Ectodermal cell (in vitro differentiated cells): Measurements from ENCODE around the gene RGCC.

Experiments
- H3K27ac ChIP-seq: 2 replicates; pipeline ENCODE4 v1.7.0; 2013; ENCODE audit warnings: mild to moderate bottlenecking, low read depth, low read length; ENCODE audit not compliant: insufficient read depth, poor library complexity, severe bottlenecking
- H3K27me3 ChIP-seq: 2 replicates; pipeline ENCODE4 v1.7.0; 2013; ENCODE audit warnings: mild to moderate bottlenecking, low read length; ENCODE audit not compliant: insufficient read depth, control insufficient read depth, poor library complexity, severe bottlenecking
- H3K36me3 ChIP-seq: one replicate; pipeline ENCODE4 v1.7.0; 2013; ENCODE audit warnings: low read length; ENCODE audit not compliant: control insufficient read depth, insufficient read depth
- H3K4me1 ChIP-seq: one replicate; pipeline ENCODE4 v1.7.0; 2013; ENCODE audit warnings: low read length; ENCODE audit not compliant: control insufficient read depth, insufficient read depth
- H3K4me3 ChIP-seq: 2 replicates; pipeline ENCODE4 v1.7.0; 2013; ENCODE audit warnings: low read depth, low read length, control low read depth; ENCODE audit not compliant: insufficient read depth
- H3K9me3 ChIP-seq: 2 replicates; pipeline ENCODE4 v1.7.0; 2013; ENCODE audit warnings: mild to moderate bottlenecking, low read length, moderate library complexity; ENCODE audit not compliant: control insufficient read depth
- WGBS, 2 experiments: methylation state at CpG; one replicate each; pipeline ENCODE4 v1.1.7; 2013; ENCODE audit warnings: missing lambda C conversion rate in 2 of 2; 5-methylcytosine and 5-hydroxymethylcytosine counted together

The RGCC gene

GRCh38 chr13:41460930-41461329, 3.6 kb downstream of the RGCC start:
- H3K4me1 ChIP-seq: peaks cover 3% of the 10 kb centered on the region
- H3K9me3 ChIP-seq: no peaks in the 10 kb centered on the region
- 0 to 50% methylated on average over 1 to 2 of the region's 2 CpGs for WGBS, 2 experiments
- H3K36me3 ChIP-seq: no peaks in the 10 kb centered on the region
- no peak overlapping the region for H3K27ac ChIP-seq
- H3K4me3 ChIP-seq: no peak overlapping the region
- peaks cover 53% of the 10 kb centered on the region for H3K27me3 ChIP-seq

- 94% methylated on average over 3 of the region's 3 CpGs for WGBS, 2 experiments
- H3K4me3 ChIP-seq: no peak overlapping the region
- H3K4me1 ChIP-seq: peaks cover 3% of the 10 kb centered on the region
- H3K36me3 ChIP-seq: no peaks in the 10 kb centered on the region
- H3K9me3 ChIP-seq: no peaks in the 10 kb centered on the region
- H3K27ac ChIP-seq: no peak overlapping the region
- peaks cover 46% of the 10 kb centered on the region for H3K27me3 ChIP-seq
Measured at GRCh38 chr13:41461527-41462139, 4.3 kb downstream of the RGCC start.

GRCh38 chr13:41462427-41462826, 5.1 kb downstream of the RGCC start:
- no peak overlapping the region for H3K4me3 ChIP-seq
- H3K4me1 ChIP-seq: peaks cover 3% of the 10 kb centered on the region
- no peaks in the 10 kb centered on the region for H3K36me3 ChIP-seq
- H3K9me3 ChIP-seq: no peaks in the 10 kb centered on the region
- no peak overlapping the region for H3K27ac ChIP-seq
- peaks cover 38% of the 10 kb centered on the region for H3K27me3 ChIP-seq
- WGBS, 2 experiments: 92 to 96% methylated on average over 6 of the region's 6 CpGs

GRCh38 chr13:41463838-41464602, 6.7 kb downstream of the RGCC start:
- H3K27ac ChIP-seq: no peak overlapping the region
- no peaks in the 10 kb centered on the region for H3K9me3 ChIP-seq
- H3K36me3 ChIP-seq: no peaks in the 10 kb centered on the region
- WGBS, 2 experiments: 91 to 95% methylated on average over 11 of the region's 11 CpGs
- H3K4me1 ChIP-seq: no peaks in the 10 kb centered on the region
- no peak overlapping the region for H3K4me3 ChIP-seq
- peaks cover 22% of the 10 kb centered on the region for H3K27me3 ChIP-seq

- Histone ChIP-seq H3K27me3 (peaks cover 8% of the 10 kb centered on the region), H3K9me3 (no peaks in the 10 kb centered on the region), H3K27ac (no peak overlapping the region), H3K4me3 (no peak overlapping the region), H3K4me1 (no peaks in the 10 kb centered on the region), H3K36me3 (no peaks in the 10 kb centered on the region)
- WGBS, 2 experiments: 78 to 92% methylated on average over 4 of the region's 4 CpGs
Measured at GRCh38 chr13:41465241-41465847, 8.0 kb downstream of the RGCC start.

GRCh38 chr13:41465898-41466320, 8.6 kb downstream of the RGCC start:
- Histone ChIP-seq H3K27ac (no peak overlapping the region), H3K4me1 (no peaks in the 10 kb centered on the region), H3K27me3 (peaks cover 4% of the 10 kb centered on the region), H3K9me3 (no peaks in the 10 kb centered on the region), H3K36me3 (no peaks in the 10 kb centered on the region), H3K4me3 (no peak overlapping the region)
- WGBS, 2 experiments: 90 to 91% methylated on average over 1 of the region's 1 CpG

GRCh38 chr13:41467425-41467945, 10.1 kb downstream of the RGCC start:
- Histone ChIP-seq H3K4me3 (no peak overlapping the region), H3K27ac (no peak overlapping the region), H3K9me3 (no peaks in the 10 kb centered on the region), H3K36me3 (no peaks in the 10 kb centered on the region), H3K4me1 (no peaks in the 10 kb centered on the region), H3K27me3 (no peaks in the 10 kb centered on the region)
- 55 to 56% methylated on average over 2 of the region's 2 CpGs for WGBS, 2 experiments

- no peak overlapping the region for H3K27ac ChIP-seq
- no peak overlapping the region for H3K4me3 ChIP-seq
- H3K9me3 ChIP-seq: no peaks in the 10 kb centered on the region
- no peaks in the 10 kb centered on the region for H3K36me3 ChIP-seq
- no peaks in the 10 kb centered on the region for H3K27me3 ChIP-seq
- no peaks in the 10 kb centered on the region for H3K4me1 ChIP-seq
- WGBS, 2 experiments: 88 to 91% methylated on average over 2 of the region's 2 CpGs
Measured at GRCh38 chr13:41468631-41469030, 11.3 kb downstream of the RGCC start.

GRCh38 chr13:41470196-41470595, 12.8 kb downstream of the RGCC start:
- 89 to 93% methylated on average over 4 of the region's 4 CpGs for WGBS, 2 experiments
- Histone ChIP-seq H3K4me3 (no peak overlapping the region), H3K9me3 (no peaks in the 10 kb centered on the region), H3K4me1 (no peaks in the 10 kb centered on the region), H3K27ac (no peak overlapping the region), H3K27me3 (no peaks in the 10 kb centered on the region), H3K36me3 (no peaks in the 10 kb centered on the region)

- WGBS, 2 experiments: 96 to 100% methylated on average over 4 of the region's 5 CpGs
- H3K9me3 ChIP-seq: no peaks in the 10 kb centered on the region
- H3K4me3 ChIP-seq: no peak overlapping the region
- no peaks in the 10 kb centered on the region for H3K4me1 ChIP-seq
- H3K27ac ChIP-seq: no peak overlapping the region
- no peaks in the 10 kb centered on the region for H3K36me3 ChIP-seq
- no peaks in the 10 kb centered on the region for H3K27me3 ChIP-seq
Measured at GRCh38 chr13:41471785-41472184, 14.4 kb downstream of the RGCC start.
